HepG2 (cell line): ENCODE results near the gene CNN3. TPM values are rescaled to one million over a fixed set of nuclear protein-coding genes. Genes with fewer than 3 reads are reported as not detected.
A peak's percentile ranks its signal among the peaks of the same experiment; 100 is the strongest.

Experiments used
- ARNT2 ChIP-seq: sonication (generic); formaldehyde crosslinking; IDR thresholded peaks from 2 replicates; pipeline ENCODE4 v1.8.0; 2022; ENCODE audit warnings: mild to moderate bottlenecking, low read depth, missing genetic modification reagents, moderate library complexity
- GPN1 ChIP-seq: sonication (generic); formaldehyde crosslinking; IDR thresholded peaks from 2 replicates; pipeline ENCODE4 v1.5.1; 2020; ENCODE audit warnings: missing genetic modification reagents, borderline replicate concordance
- HNF4G ChIP-seq, 2 experiments: sonication (generic) in 1 of 2; formaldehyde crosslinking in 1 of 2; IDR thresholded peaks; 2 replicates each; pipeline versions ENCODE4 v1.4.0 to v1.6.1; 2011 to 2020; ENCODE audit warnings: borderline replicate concordance in 2 of 2, low read depth in 2 of 2, mild to moderate bottlenecking in 2 of 2, low read length in 1 of 2, missing genetic modification reagents in 1 of 2, moderate library complexity in 1 of 2
- MEIS2 ChIP-seq: sonication (generic); formaldehyde crosslinking; IDR thresholded peaks from 2 replicates; pipeline ENCODE4 v1.9.0; 2021; ENCODE audit warnings: mild to moderate bottlenecking, missing genetic modification reagents
- MTA1 ChIP-seq: sonication (generic); formaldehyde crosslinking; IDR thresholded peaks from 2 replicates; pipeline ENCODE4 v1.4.0; 2020; ENCODE audit warnings: missing genetic modification reagents, mild to moderate bottlenecking, borderline replicate concordance
- NR2F2 ChIP-seq: IDR thresholded peaks from 2 replicates; pipeline ENCODE4 v1.6.1; 2012; ENCODE audit warnings: low read depth, inconsistent platforms, borderline replicate concordance
- RARG ChIP-seq: sonication (generic); formaldehyde crosslinking; IDR thresholded peaks from 2 replicates; pipeline ENCODE4 v1.4.0; 2020; ENCODE audit warnings: low read depth, mild to moderate bottlenecking, missing genetic modification reagents
- RBFOX2 ChIP-seq: fragments of 200-400 bp; formaldehyde crosslinking; IDR thresholded peaks from 2 replicates; pipeline ENCODE4 v1.6.1; 2017; ENCODE audit warnings: low read depth, mild to moderate bottlenecking, low read length
- SMAD3 ChIP-seq: sonication (generic); formaldehyde crosslinking; IDR thresholded peaks from 2 replicates; pipeline ENCODE4 v1.4.0; 2020; ENCODE audit warnings: missing genetic modification reagents
- ZMYM2 ChIP-seq: sonication (generic); formaldehyde crosslinking; IDR thresholded peaks from 2 replicates; pipeline ENCODE4 v1.8.0; 2022; ENCODE audit warnings: mild to moderate bottlenecking, missing genetic modification reagents
- ZNF546 ChIP-seq: sonication (generic); formaldehyde crosslinking; conservative IDR thresholded peaks from 2 replicates; pipeline ENCODE4 v1.8.1; 2023; ENCODE audit warnings: mild to moderate bottlenecking, missing genetic modification reagents
- polyA plus RNA-seq, 8 experiments: library from polyadenylated mRNA; depleted of rRNA in 3 of 8; stranded (reverse) in 7 of 8; unstranded in 1 of 8; fragments of >200 nt; fragmentation: Illumina TruSeq in 4 of 8; extraction: Trizol in 4 of 8; gene quantifications; 2 replicates each; pipeline versions ENCODE4 v1.2.1 to v1.2.3, GENCODE V29; 2011 to 2016; ENCODE audit warnings: low read depth in 4 of 8, missing spikeins in 1 of 8, mixed read lengths in 1 of 8; ENCODE audit not compliant: insufficient read depth in 1 of 8
- total RNA-seq, 5 experiments: library from RNA; depleted of rRNA; stranded (reverse); fragments of >200 nt; fragmentation: Illumina TruSeq; extraction: Trizol; gene quantifications; 2 replicates each; pipeline ENCODE4 v1.2.3, GENCODE V29; 2016; ENCODE audit warnings: low read depth in 1 of 5
- TF ChIP-seq, protein P1 (sequence below): sonication (generic); formaldehyde crosslinking; IDR thresholded peaks from 2 replicates; pipeline ENCODE4 v1.4.0; 2020; ENCODE audit warnings: missing genetic modification reagents
- TF ChIP-seq, protein P2 (sequence below): IDR thresholded peaks from 2 replicates; pipeline ENCODE4 v1.6.1; 2016; ENCODE audit warnings: low read depth, missing genetic modification reagents, missing compliant biosample characterization
- TF ChIP-seq, protein P3 (sequence below): IDR thresholded peaks from 2 replicates; pipeline ENCODE4 v1.6.1; 2012; ENCODE audit warnings: low read depth, low read length, improper control_type of control experiment
- TF ChIP-seq, protein P4 (sequence below): sonication (generic); formaldehyde crosslinking; IDR thresholded peaks from 2 replicates; pipeline ENCODE4 v1.4.0; 2020; ENCODE audit warnings: mild to moderate bottlenecking, missing genetic modification reagents
- TF ChIP-seq, protein P5 (sequence below), 2 experiments: fragments of 450-650 bp in 1 of 2; sonication (generic) in 1 of 2; formaldehyde crosslinking; IDR thresholded peaks; 2 replicates each; pipeline versions ENCODE4 v1.5.0 to v1.8.0; 2020 to 2022; ENCODE audit warnings: mild to moderate bottlenecking in 1 of 2, missing genetic modification reagents in 1 of 2
- TF ChIP-seq, protein P6 (sequence below): IDR thresholded peaks from 2 replicates; pipeline ENCODE4 v1.6.1; 2012; ENCODE audit warnings: inconsistent platforms

Gene CNN3
- total and polyA plus RNA-seq, 2 of the 13 experiments (the other 11 are each of a cell fraction or from before 2014, with no cell fraction given), result 113 to 223 TPM

DNA sequence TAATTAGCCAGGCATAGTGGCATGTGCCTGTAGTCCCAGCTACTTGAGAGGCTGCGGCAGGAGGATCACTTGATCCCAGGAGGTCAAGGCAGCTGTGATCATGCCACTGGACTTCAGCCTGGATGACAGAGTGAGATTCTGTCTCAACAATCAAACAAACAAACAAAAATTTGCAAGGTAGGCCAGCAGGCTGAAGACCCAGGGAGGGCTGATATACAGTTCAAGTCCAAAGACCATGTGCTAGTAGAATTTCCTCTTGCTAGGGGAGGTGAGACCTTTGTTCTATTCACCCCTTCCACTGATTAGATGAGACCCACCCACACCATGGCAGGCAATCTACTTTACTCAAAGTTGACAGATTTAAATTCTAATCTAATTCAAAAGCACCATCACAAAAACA lies 31.2 kb upstream of the CNN3 start (continued):
- TF ChIP-seq, protein P1, sequence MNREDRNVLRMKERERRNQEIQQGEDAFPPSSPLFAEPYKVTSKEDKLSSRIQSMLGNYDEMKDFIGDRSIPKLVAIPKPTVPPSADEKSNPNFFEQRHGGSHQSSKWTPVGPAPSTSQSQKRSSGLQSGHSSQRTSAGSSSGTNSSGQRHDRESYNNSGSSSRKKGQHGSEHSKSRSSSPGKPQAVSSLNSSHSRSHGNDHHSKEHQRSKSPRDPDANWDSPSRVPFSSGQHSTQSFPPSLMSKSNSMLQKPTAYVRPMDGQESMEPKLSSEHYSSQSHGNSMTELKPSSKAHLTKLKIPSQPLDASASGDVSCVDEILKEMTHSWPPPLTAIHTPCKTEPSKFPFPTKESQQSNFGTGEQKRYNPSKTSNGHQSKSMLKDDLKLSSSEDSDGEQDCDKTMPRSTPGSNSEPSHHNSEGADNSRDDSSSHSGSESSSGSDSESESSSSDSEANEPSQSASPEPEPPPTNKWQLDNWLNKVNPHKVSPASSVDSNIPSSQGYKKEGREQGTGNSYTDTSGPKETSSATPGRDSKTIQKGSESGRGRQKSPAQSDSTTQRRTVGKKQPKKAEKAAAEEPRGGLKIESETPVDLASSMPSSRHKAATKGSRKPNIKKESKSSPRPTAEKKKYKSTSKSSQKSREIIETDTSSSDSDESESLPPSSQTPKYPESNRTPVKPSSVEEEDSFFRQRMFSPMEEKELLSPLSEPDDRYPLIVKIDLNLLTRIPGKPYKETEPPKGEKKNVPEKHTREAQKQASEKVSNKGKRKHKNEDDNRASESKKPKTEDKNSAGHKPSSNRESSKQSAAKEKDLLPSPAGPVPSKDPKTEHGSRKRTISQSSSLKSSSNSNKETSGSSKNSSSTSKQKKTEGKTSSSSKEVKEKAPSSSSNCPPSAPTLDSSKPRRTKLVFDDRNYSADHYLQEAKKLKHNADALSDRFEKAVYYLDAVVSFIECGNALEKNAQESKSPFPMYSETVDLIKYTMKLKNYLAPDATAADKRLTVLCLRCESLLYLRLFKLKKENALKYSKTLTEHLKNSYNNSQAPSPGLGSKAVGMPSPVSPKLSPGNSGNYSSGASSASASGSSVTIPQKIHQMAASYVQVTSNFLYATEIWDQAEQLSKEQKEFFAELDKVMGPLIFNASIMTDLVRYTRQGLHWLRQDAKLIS (CRISPR knock-in tag), result no peak
- no peak for TF ChIP-seq ZNF546
- no peak for TF ChIP-seq RARG (CRISPR knock-in tag)
- TF ChIP-seq, protein P2, sequence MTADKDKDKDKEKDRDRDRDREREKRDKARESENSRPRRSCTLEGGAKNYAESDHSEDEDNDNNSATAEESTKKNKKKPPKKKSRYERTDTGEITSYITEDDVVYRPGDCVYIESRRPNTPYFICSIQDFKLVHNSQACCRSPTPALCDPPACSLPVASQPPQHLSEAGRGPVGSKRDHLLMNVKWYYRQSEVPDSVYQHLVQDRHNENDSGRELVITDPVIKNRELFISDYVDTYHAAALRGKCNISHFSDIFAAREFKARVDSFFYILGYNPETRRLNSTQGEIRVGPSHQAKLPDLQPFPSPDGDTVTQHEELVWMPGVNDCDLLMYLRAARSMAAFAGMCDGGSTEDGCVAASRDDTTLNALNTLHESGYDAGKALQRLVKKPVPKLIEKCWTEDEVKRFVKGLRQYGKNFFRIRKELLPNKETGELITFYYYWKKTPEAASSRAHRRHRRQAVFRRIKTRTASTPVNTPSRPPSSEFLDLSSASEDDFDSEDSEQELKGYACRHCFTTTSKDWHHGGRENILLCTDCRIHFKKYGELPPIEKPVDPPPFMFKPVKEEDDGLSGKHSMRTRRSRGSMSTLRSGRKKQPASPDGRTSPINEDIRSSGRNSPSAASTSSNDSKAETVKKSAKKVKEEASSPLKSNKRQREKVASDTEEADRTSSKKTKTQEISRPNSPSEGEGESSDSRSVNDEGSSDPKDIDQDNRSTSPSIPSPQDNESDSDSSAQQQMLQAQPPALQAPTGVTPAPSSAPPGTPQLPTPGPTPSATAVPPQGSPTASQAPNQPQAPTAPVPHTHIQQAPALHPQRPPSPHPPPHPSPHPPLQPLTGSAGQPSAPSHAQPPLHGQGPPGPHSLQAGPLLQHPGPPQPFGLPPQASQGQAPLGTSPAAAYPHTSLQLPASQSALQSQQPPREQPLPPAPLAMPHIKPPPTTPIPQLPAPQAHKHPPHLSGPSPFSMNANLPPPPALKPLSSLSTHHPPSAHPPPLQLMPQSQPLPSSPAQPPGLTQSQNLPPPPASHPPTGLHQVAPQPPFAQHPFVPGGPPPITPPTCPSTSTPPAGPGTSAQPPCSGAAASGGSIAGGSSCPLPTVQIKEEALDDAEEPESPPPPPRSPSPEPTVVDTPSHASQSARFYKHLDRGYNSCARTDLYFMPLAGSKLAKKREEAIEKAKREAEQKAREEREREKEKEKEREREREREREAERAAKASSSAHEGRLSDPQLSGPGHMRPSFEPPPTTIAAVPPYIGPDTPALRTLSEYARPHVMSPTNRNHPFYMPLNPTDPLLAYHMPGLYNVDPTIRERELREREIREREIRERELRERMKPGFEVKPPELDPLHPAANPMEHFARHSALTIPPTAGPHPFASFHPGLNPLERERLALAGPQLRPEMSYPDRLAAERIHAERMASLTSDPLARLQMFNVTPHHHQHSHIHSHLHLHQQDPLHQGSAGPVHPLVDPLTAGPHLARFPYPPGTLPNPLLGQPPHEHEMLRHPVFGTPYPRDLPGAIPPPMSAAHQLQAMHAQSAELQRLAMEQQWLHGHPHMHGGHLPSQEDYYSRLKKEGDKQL, result no peak
- 0 out of 2 replicates have a peak, but pooled peaks have one; percentile 19 for TF ChIP-seq MTA1 (CRISPR knock-in tag)
- TF ChIP-seq, protein P3, sequence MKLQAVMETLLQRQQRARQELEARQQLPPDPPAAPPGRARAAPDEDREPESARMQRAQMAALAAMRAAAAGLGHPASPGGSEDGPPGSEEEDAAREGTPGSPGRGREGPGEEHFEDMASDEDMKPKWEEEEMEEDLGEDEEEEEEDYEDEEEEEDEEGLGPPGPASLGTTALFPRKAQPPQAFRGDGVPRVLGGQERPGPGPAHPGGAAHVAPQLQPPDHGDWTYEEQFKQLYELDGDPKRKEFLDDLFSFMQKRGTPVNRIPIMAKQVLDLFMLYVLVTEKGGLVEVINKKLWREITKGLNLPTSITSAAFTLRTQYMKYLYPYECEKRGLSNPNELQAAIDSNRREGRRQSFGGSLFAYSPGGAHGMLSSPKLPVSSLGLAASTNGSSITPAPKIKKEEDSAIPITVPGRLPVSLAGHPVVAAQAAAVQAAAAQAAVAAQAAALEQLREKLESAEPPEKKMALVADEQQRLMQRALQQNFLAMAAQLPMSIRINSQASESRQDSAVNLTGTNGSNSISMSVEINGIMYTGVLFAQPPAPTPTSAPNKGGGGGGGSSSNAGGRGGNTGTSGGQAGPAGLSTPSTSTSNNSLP, result 0 out of 2 replicates have a peak, but pooled peaks have one; percentile 37
- TF ChIP-seq ARNT2 (CRISPR knock-in tag), result no peak
- no peak for TF ChIP-seq RBFOX2
- TF ChIP-seq HNF4G (IDR thresholded peaks at IDR 0.05; ENCODE audit: borderline replicate concordance, low read depth, low read length), result peak; percentile 56; the same call in 1 of the 2 replicates
- no peak for TF ChIP-seq HNF4G (CRISPR knock-in tag; IDR thresholded peaks at IDR 0.05; ENCODE audit: borderline replicate concordance, low read depth)
- TF ChIP-seq, protein P4, sequence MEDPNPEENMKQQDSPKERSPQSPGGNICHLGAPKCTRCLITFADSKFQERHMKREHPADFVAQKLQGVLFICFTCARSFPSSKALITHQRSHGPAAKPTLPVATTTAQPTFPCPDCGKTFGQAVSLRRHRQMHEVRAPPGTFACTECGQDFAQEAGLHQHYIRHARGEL (CRISPR knock-in tag), result no peak
- TF ChIP-seq, protein P5, sequence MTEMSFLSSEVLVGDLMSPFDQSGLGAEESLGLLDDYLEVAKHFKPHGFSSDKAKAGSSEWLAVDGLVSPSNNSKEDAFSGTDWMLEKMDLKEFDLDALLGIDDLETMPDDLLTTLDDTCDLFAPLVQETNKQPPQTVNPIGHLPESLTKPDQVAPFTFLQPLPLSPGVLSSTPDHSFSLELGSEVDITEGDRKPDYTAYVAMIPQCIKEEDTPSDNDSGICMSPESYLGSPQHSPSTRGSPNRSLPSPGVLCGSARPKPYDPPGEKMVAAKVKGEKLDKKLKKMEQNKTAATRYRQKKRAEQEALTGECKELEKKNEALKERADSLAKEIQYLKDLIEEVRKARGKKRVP (CRISPR knock-in tag; IDR thresholded peaks at IDR 0.05), result no peak
- no peak for TF ChIP-seq SMAD3
- TF ChIP-seq ZMYM2, result peak; percentile 63
- peak; percentile 23; the same call in 1 of the 2 replicates for TF ChIP-seq NR2F2
- TF ChIP-seq MEIS2 (CRISPR knock-in tag), result no peak; the same call in 1 of the 2 replicates
- TF ChIP-seq, protein P6, sequence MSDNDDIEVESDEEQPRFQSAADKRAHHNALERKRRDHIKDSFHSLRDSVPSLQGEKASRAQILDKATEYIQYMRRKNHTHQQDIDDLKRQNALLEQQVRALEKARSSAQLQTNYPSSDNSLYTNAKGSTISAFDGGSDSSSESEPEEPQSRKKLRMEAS, result peak; percentile 37; the same call in 1 of the 2 replicates
- no peak for TF ChIP-seq GPN1 (CRISPR knock-in tag)
